Smooth muscle cell (in vitro differentiated cells): Measurements from ENCODE around the gene CFAP141. TPM values are rescaled to one million over a fixed set of nuclear protein-coding genes. Genes with fewer than 3 reads are reported as not detected.
"Not testable (repeated sequence)": the region's sequence is repeated elsewhere in the genome, so short reads cannot be mapped to it uniquely, and the experiment has no call there.

Experiments used
- DNase-seq: peaks from one replicate; lab custom pipeline; 2025; ENCODE audit not compliant: unreplicated experiment; lab: John Stamatoyannopoulos, UW
- H2AFZ ChIP-seq: fragments of 200-600 bp; sonication (generic); 2 replicates; pipeline ENCODE4 v1.6.0; 2016; ENCODE audit warnings: antibody characterized with exemption, low read depth, mild to moderate bottlenecking
- H3F3A ChIP-seq: fragments of 200-600 bp; sonication (generic); 2 replicates; pipeline ENCODE4 v1.6.0; 2017; ENCODE audit warnings: antibody characterized with exemption, low read depth
- H3K27ac ChIP-seq: fragments of 200-600 bp; sonication (generic); 2 replicates; pipeline ENCODE4 v1.5.1; 2016; ENCODE audit warnings: low read depth, mild to moderate bottlenecking
- H3K27me3 ChIP-seq: fragments of 200-600 bp; sonication (generic); 2 replicates; pipeline ENCODE4 v1.6.1; 2016; ENCODE audit warnings: low read depth, mild to moderate bottlenecking
- H3K36me3 ChIP-seq: fragments of 200-600 bp; sonication (generic); 2 replicates; pipeline ENCODE4 v1.5.1; 2016; ENCODE audit warnings: low read depth
- H3K4me1 ChIP-seq: fragments of 200-600 bp; sonication (generic); 2 replicates; pipeline ENCODE4 v1.5.1; 2016; ENCODE audit warnings: low read depth
- H3K4me2 ChIP-seq: fragments of 200-600 bp; sonication (generic); 2 replicates; pipeline ENCODE4 v1.6.0; 2016; ENCODE audit warnings: mild to moderate bottlenecking
- H3K4me3 ChIP-seq: fragments of 200-600 bp; sonication (generic); 2 replicates; pipeline ENCODE4 v1.5.1; 2016; ENCODE audit warnings: mild to moderate bottlenecking
- H3K79me2 ChIP-seq: fragments of 200-600 bp; sonication (generic); 2 replicates; pipeline ENCODE4 v1.6.0; 2016; ENCODE audit warnings: low read depth, mild to moderate bottlenecking
- H3K9ac ChIP-seq: fragments of 200-600 bp; sonication (generic); 2 replicates; pipeline ENCODE4 v1.6.0; 2016; ENCODE audit warnings: low read depth
- H3K9me3 ChIP-seq: fragments of 200-600 bp; sonication (generic); replicated peaks from 2 replicates; pipeline ENCODE4 v1.5.1; 2016; ENCODE audit warnings: low read depth
- H4K20me1 ChIP-seq: fragments of 200-600 bp; sonication (generic); 2 replicates; pipeline ENCODE4 v1.6.0; 2016; ENCODE audit warnings: low read depth
- CTCF ChIP-seq: fragments of 200-600 bp; sonication (generic); IDR thresholded peaks from 2 replicates; pipeline ENCODE4 v1.5.1; 2017; ENCODE audit warnings: borderline replicate concordance, mild to moderate bottlenecking, antibody characterized with exemption; ENCODE audit not compliant: insufficient read depth, poor library complexity, severe bottlenecking
- WGBS: methylation state at CpG from one replicate; pipeline ENCODE4 v1.1.7; 2016; ENCODE audit warnings: low lambda C conversion rate; 5-methylcytosine and 5-hydroxymethylcytosine counted together
- polyA plus RNA-seq: library from polyadenylated mRNA; unstranded; fragments of >200 nt; fragmentation: Nextera tagmentation; extraction: Ambion mirVana; gene quantifications from 2 replicates; pipeline ENCODE4 v1.2.1, GENCODE V29; 2016
- total RNA-seq: library from RNA; depleted of rRNA; stranded (reverse); fragments of >200 nt; gene quantifications from 2 replicates; pipeline ENCODE4 v1.2.3, GENCODE V29; 2014

Gene CFAP141
- total and polyA plus RNA-seq, 2 experiments from 2014 or later: not detected

DNA sequence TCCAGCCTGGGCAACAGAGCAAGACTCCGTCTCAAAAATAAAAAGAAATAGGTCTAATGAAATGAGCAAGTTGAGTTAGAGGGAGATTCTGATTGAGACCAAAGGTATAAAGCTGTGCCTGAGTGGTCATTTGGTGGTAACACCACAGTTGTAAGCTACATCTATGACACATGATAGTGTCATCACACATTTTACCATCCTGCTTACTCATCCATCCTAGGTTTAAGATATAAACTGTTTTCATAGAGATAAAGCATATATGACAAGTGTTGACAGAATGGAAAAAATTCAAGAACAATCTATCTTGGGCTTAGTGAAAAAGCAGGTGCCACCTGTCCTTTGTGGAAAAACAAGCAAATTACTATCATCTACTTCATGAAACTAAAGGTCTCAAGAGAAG is 7.1 kb upstream of the CFAP141 start:
- Histone ChIP-seq H3K36me3 (no peaks in the 10 kb centered on the region), H3K4me2 (no peak overlapping the region), H3K4me1 (no peaks in the 10 kb centered on the region), H3K79me2 (peaks cover 27% of the 10 kb centered on the region), H3K27me3 (no peaks in the 10 kb centered on the region), H3K9ac (no peak overlapping the region), H3F3A (peaks cover 6% of the 10 kb centered on the region), H3K4me3 (no peak overlapping the region), H3K27ac (peak overlapping the region; percentile 38), H4K20me1 (peaks cover 29% of the 10 kb centered on the region), H3K9me3 (no peaks in the 10 kb centered on the region), H2AFZ (no peak overlapping the region)
- no peak for TF ChIP-seq CTCF
- DNase-seq: no peak
- 95% methylated on average over 1 of the region's 1 CpG for WGBS

DNA sequence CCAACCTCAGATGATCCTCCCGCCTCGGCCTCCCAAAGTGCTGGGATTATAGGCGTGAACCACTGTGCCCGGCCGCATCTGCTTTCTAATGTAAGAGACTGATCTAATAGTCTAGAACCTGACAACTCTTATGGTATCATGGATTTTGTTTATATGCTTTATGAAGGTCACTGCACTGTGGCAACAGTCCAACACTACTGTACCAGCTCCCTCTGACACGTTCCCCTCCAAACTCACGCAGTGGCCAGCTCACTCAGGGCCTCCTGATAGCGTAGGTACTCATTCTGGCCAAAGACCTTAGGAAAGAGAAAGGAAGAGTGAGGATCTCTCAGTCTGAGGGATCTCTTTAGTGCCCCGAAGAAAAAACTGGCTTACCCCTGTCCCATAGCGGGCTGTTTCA is 6.0 kb upstream of the CFAP141 start:
- no peak overlapping the region for H3K4me2 ChIP-seq
- H3K4me3 ChIP-seq: no peak overlapping the region
- WGBS: over 99% methylated on average over 10 of the region's 10 CpGs
- H2AFZ ChIP-seq: no peak overlapping the region
- H3K9ac ChIP-seq: no peak overlapping the region
- no peaks in the 10 kb centered on the region for H3K27me3 ChIP-seq
- no peaks in the 10 kb centered on the region for H3K36me3 ChIP-seq
- H3K4me1 ChIP-seq: no peaks in the 10 kb centered on the region
- TF ChIP-seq CTCF: no peak
- H3F3A ChIP-seq: peaks cover 10% of the 10 kb centered on the region
- H3K27ac ChIP-seq: no peak overlapping the region
- no peaks in the 10 kb centered on the region for H3K9me3 ChIP-seq
- peaks cover 16% of the 10 kb centered on the region for H3K79me2 ChIP-seq
- peaks cover 23% of the 10 kb centered on the region for H4K20me1 ChIP-seq
- no peak for DNase-seq

DNA sequence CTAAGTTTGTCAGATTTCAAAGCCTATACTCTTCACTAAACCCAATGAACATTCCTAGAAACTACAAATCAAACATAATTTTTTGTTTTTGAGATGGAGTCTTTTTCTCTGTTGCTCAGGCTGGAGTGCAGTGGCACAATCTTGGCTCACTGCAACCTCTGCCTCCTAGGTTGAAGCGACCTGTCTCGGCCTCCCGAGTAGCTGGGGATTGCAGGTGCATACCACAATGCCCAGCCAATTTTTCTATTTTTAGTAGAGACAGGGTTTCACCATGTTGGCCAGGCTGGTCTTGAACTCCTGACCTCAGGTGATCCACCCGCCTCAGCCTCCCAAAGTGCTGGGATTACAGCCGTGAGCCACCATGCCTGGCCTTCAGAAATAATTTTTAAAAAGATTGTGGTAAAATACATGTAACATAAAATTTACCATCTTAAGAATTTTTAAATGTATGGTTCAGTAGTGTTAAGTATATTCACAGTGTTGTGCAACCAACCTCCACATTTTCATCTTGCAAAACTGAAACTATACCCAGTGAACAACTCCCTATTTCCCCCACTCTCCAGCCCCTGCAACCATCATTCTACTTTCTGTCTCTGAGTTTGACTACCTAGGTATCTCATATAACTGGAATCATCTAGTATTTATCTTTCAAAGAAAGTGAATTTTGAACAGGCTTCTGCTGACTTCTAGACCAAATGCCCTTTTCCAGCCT is 2.7 kb upstream of the CFAP141 start:
- TF ChIP-seq CTCF: no peak
- no peaks in the 10 kb centered on the region for H3K27me3 ChIP-seq
- 97% methylated on average over 5 of the region's 5 CpGs for WGBS
- H3K9me3 ChIP-seq: no peaks in the 10 kb centered on the region
- no peaks in the 10 kb centered on the region for H3K36me3 ChIP-seq
- peaks cover 23% of the 10 kb centered on the region for H3F3A ChIP-seq
- H3K4me2 ChIP-seq: no peak overlapping the region
- DNase-seq: no peak
- no peaks in the 10 kb centered on the region for H3K79me2 ChIP-seq
- no peak overlapping the region for H2AFZ ChIP-seq
- H3K9ac ChIP-seq: no peak overlapping the region
- no peak overlapping the region for H3K4me3 ChIP-seq
- peaks cover 12% of the 10 kb centered on the region for H4K20me1 ChIP-seq
- H3K4me1 ChIP-seq: no peaks in the 10 kb centered on the region
- H3K27ac ChIP-seq: no peak overlapping the region

DNA sequence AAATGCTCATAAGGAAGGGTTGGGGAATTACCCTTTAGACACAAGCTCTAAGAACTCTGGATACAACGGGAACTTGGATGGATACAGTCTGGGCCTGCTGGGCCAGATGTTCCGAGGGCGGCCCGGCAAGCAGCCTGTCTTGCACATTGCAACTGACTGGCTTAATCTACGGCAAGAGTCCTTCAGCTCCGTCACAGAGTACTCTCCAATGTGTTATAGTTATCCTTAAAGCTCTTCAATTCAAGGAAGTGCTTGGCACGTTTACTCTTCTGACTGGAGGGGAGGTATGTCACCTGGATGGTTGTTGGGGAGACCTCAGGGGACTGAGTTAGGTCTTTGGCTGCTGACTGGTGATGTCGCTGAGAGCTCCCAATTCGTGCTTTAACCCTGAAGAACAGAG is 1.1 kb upstream of the CFAP141 start:
- TF ChIP-seq CTCF: no peak
- Histone ChIP-seq H3K27me3 (no peaks in the 10 kb centered on the region), H2AFZ (no peak overlapping the region), H3K9me3 (no peaks in the 10 kb centered on the region), H3K4me2 (no peak overlapping the region), H3K4me3 (no peak overlapping the region), H3K79me2 (no peaks in the 10 kb centered on the region), H3K27ac (no peak overlapping the region), H3K4me1 (no peaks in the 10 kb centered on the region), H3K9ac (no peak overlapping the region), H4K20me1 (no peaks in the 10 kb centered on the region), H3K36me3 (no peaks in the 10 kb centered on the region), H3F3A (peaks cover 23% of the 10 kb centered on the region)
- DNase-seq: no peak
- 96% methylated on average over 9 of the region's 9 CpGs for WGBS

- not testable (repeated sequence) for H3K36me3 ChIP-seq, H3K9me3 ChIP-seq, H4K20me1 ChIP-seq, H2AFZ ChIP-seq, H3K79me2 ChIP-seq, H3K9ac ChIP-seq, H3K27me3 ChIP-seq, DNase-seq, H3K4me2 ChIP-seq, H3K4me3 ChIP-seq, H3K4me1 ChIP-seq
- Histone ChIP-seq H3K27ac (peak overlapping the region; percentile 31), H3F3A (peaks cover 23% of the 10 kb centered on the region)
- 96% methylated on average over 11 of the region's 11 CpGs for WGBS
Observed at GRCh38 chr1:154205778-154206177, 355 bp downstream of the CFAP141 start.
